Tibial nerve (tissue), 4 donors: ENCODE data around the gene WDR47. TPM values are rescaled to one million over a fixed set of nuclear protein-coding genes. Genes with fewer than 3 reads are reported as not detected.
"Not testable (repeated sequence)": the region's sequence is repeated elsewhere in the genome, so short reads cannot be mapped to it uniquely, and the experiment has no call there.

Experiments
- DNase-seq, 2 donors: peaks; one replicate each; pipeline ENCODE4 v3.0.0-alpha.2; 2019; ENCODE audit warnings: low spot score in 2 of 2
- H3K27ac ChIP-seq, 4 donors: fragments of 200-600 bp; sonication (generic) in 3 of 4; one replicate each; pipeline ENCODE4 v1.5.1; 2017 to 2019; ENCODE audit warnings: mild to moderate bottlenecking in 1 of 4
- H3K27me3 ChIP-seq, 2 donors: fragments of 200-600 bp; sonication (generic) in 1 of 2; one replicate each; pipeline versions ENCODE4 v1.5.1 to v1.6.0; 2017 to 2019
- H3K36me3 ChIP-seq, 3 donors: fragments of 200-600 bp; sonication (generic); one replicate each; pipeline ENCODE4 v1.5.1; 2018 to 2019
- H3K4me1 ChIP-seq, 4 donors: fragments of 200-600 bp; sonication (generic) in 3 of 4; one replicate each; pipeline ENCODE4 v1.5.1; 2017 to 2019
- H3K4me3 ChIP-seq, 4 donors: fragments of 200-600 bp; sonication (generic) in 3 of 4; one replicate each; pipeline ENCODE4 v1.5.1; 2017 to 2019; ENCODE audit warnings: mild to moderate bottlenecking in 1 of 4, moderate library complexity in 1 of 4
- H3K9me3 ChIP-seq, 4 donors: fragments of 200-600 bp; sonication (generic) in 3 of 4; one replicate each; pipeline ENCODE4 v1.5.1; 2017 to 2019
- CTCF ChIP-seq, 5 experiments: fragments of 200-600 bp in 3 of 5; fragments of 450-650 bp in 2 of 5; sonication (generic) in 3 of 5; IDR thresholded peaks; one replicate each; pipeline ENCODE4 v1.5.1; 2016 to 2019; ENCODE audit warnings: antibody characterized with exemption in 5 of 5, mild to moderate bottlenecking in 3 of 5, moderate library complexity in 2 of 5
- EP300 ChIP-seq, 2 donors: sonication (generic); formaldehyde crosslinking; IDR thresholded peaks; one replicate each; pipeline ENCODE4 v1.6.1; 2017; ENCODE audit warnings: antibody characterized with exemption in 2 of 2, mild to moderate bottlenecking in 1 of 2
- POLR2A ChIP-seq, 2 donors: fragments of 450-650 bp; IDR thresholded peaks; one replicate each; pipeline ENCODE4 v1.6.1; 2017; ENCODE audit warnings: antibody characterized with exemption in 2 of 2, mild to moderate bottlenecking in 2 of 2, moderate library complexity in 2 of 2
- WGBS, 2 donors: methylation state at CpG; one replicate each; pipeline ENCODE4 v1.1.5; 2018; 5-methylcytosine and 5-hydroxymethylcytosine counted together
- total RNA-seq, 4 donors: library from RNA; depleted of rRNA; stranded (reverse); fragments of >200 nt; gene quantifications; one replicate each; pipeline ENCODE4 v1.1.0, GENCODE V29; 2016

Gene WDR47
- total RNA-seq, 4 donors from 2014 or later, result 14.1 to 47.4 (median 17.3) TPM

- no peak for TF ChIP-seq POLR2A (IDR thresholded peaks at IDR 0.05)
- TF ChIP-seq EP300 (IDR thresholded peaks at IDR 0.05), result no peak
- no peak for TF ChIP-seq CTCF (IDR thresholded peaks at IDR 0.05)
- Histone ChIP-seq H3K36me3 (no peaks in the 10 kb centered on the region), H3K4me3 (peak overlapping the region; percentile 73 to 95 (median 88)), H3K4me1 (peaks cover 0 to 23% (median 4%) of the 10 kb centered on the region in 4 donors), H3K9me3 (no peaks in the 10 kb centered on the region), H3K27ac (peak overlapping the region; percentile 56 to 90 (median 85)), H3K27me3 (no peaks in the 10 kb centered on the region)
- DNase-seq, result no peak
- WGBS, 2 donors, result 0 to 1% methylated on average over 41 to 44 of the region's 44 CpGs
Measured at GRCh38 chr1:109040989-109041620, 797 bp downstream of the WDR47 start.

GRCh38 chr1:109040627-109040988 is 1.3 kb downstream of the WDR47 start:
- Histone ChIP-seq H3K27me3 (no peaks in the 10 kb centered on the region), H3K4me3 (peak overlapping the region; percentile 73 to 95 (median 88)), H3K9me3 (no peaks in the 10 kb centered on the region), H3K27ac (peak overlapping the region in 3 of 4 donors; percentile 64 to 90 (median 80)), H3K4me1 (peaks cover 0 to 23% (median 4%) of the 10 kb centered on the region in 4 donors), H3K36me3 (no peaks in the 10 kb centered on the region)
- no peak for TF ChIP-seq CTCF (IDR thresholded peaks at IDR 0.05)
- no peak for TF ChIP-seq EP300 (IDR thresholded peaks at IDR 0.05)
- no peak for TF ChIP-seq POLR2A (IDR thresholded peaks at IDR 0.05)
- no peak for DNase-seq
- WGBS, 2 donors, result 6 to 8% methylated on average over 3 of the region's 3 CpGs

GRCh38 chr1:109034382-109034781 is 7.5 kb downstream of the WDR47 start:
- TF ChIP-seq EP300 (IDR thresholded peaks at IDR 0.05) (no peak), POLR2A (IDR thresholded peaks at IDR 0.05) (no peak), CTCF (IDR thresholded peaks at IDR 0.05) (no peak)
- 97 to 100% methylated on average over 2 of the region's 2 CpGs for WGBS, 2 donors
- Histone ChIP-seq H3K4me1 (peaks cover 0 to 6% (median 3%) of the 10 kb centered on the region in 4 donors), H3K27me3 (no peaks in the 10 kb centered on the region), H3K27ac (no peak overlapping the region), H3K36me3 (no peaks in the 10 kb centered on the region), H3K9me3 (no peaks in the 10 kb centered on the region), H3K4me3 (no peak overlapping the region)
- DNase-seq, result no peak

GRCh38 chr1:109029493-109029892 is 12.4 kb downstream of the WDR47 start:
- H3K27me3 ChIP-seq, H3K4me1 ChIP-seq, H3K9me3 ChIP-seq, H3K27ac ChIP-seq, DNase-seq, H3K36me3 ChIP-seq, H3K4me3 ChIP-seq: not testable (repeated sequence)
- WGBS, 2 donors, result 93 to 96% methylated on average over 8 of the region's 8 CpGs

GRCh38 chr1:109027841-109028240 is 14.1 kb downstream of the WDR47 start:
- Histone ChIP-seq H3K36me3 (peaks cover 0 to 5% (median 0%) of the 10 kb centered on the region in 3 donors), H3K27ac (no peak overlapping the region), H3K9me3 (no peaks in the 10 kb centered on the region), H3K4me1 (peaks cover 0 to 6% (median 2%) of the 10 kb centered on the region in 4 donors), H3K27me3 (no peaks in the 10 kb centered on the region), H3K4me3 (no peak overlapping the region)
- no peak for DNase-seq
- TF ChIP-seq EP300 (IDR thresholded peaks at IDR 0.05) (no peak), CTCF (IDR thresholded peaks at IDR 0.05) (peak in 1 of 5 experiments; percentile 4)
